Omental fat pad (tissue), 4 donors: Measurements from ENCODE around the gene RBMS3. TPM values are rescaled to one million over a fixed set of nuclear protein-coding genes. Genes with fewer than 3 reads are reported as not detected.

Source experiments
- ATAC-seq: fragments of 150-250 bp; one replicate; pipeline ENCODE4 v1.9.1; 2016; ENCODE audit warnings: mild to moderate bottlenecking, moderate library complexity; ENCODE audit not compliant: low FRiP score
- DNase-seq: peaks from one replicate; pipeline ENCODE4 v3.0.0-alpha.2; 2019; ENCODE audit warnings: low spot score
- total RNA-seq, 4 donors: library from RNA; depleted of rRNA; stranded (reverse); fragments of >200 nt; gene quantifications; one replicate each; pipeline ENCODE4 v1.1.0, GENCODE V29; 2016
- TF ChIP-seq, protein P1 (sequence below), 3 donors: fragments of 450-650 bp; IDR thresholded peaks; one replicate each; pipeline ENCODE4 v1.5.1; 2016 to 2017; ENCODE audit warnings: antibody characterized with exemption in 3 of 3, mild to moderate bottlenecking in 3 of 3, moderate library complexity in 2 of 3

Gene RBMS3
- total RNA-seq, 4 donors from 2014 or later = 61.5 to 185 (median 120) TPM

GRCh38 chr3:29412110-29412509 lies 131.2 kb downstream of the RBMS3 start:
- ATAC-seq (no peak), DNase-seq (no peak)
- TF ChIP-seq, protein P1, sequence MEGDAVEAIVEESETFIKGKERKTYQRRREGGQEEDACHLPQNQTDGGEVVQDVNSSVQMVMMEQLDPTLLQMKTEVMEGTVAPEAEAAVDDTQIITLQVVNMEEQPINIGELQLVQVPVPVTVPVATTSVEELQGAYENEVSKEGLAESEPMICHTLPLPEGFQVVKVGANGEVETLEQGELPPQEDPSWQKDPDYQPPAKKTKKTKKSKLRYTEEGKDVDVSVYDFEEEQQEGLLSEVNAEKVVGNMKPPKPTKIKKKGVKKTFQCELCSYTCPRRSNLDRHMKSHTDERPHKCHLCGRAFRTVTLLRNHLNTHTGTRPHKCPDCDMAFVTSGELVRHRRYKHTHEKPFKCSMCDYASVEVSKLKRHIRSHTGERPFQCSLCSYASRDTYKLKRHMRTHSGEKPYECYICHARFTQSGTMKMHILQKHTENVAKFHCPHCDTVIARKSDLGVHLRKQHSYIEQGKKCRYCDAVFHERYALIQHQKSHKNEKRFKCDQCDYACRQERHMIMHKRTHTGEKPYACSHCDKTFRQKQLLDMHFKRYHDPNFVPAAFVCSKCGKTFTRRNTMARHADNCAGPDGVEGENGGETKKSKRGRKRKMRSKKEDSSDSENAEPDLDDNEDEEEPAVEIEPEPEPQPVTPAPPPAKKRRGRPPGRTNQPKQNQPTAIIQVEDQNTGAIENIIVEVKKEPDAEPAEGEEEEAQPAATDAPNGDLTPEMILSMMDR (IDR thresholded peaks at IDR 0.05) = no peak

GRCh38 chr3:29414468-29415224 lies 133.8 kb downstream of the RBMS3 start:
- DNase-seq (no peak), ATAC-seq (no peak)
- TF ChIP-seq, protein P1 (IDR thresholded peaks at IDR 0.05) = no peak

DNA sequence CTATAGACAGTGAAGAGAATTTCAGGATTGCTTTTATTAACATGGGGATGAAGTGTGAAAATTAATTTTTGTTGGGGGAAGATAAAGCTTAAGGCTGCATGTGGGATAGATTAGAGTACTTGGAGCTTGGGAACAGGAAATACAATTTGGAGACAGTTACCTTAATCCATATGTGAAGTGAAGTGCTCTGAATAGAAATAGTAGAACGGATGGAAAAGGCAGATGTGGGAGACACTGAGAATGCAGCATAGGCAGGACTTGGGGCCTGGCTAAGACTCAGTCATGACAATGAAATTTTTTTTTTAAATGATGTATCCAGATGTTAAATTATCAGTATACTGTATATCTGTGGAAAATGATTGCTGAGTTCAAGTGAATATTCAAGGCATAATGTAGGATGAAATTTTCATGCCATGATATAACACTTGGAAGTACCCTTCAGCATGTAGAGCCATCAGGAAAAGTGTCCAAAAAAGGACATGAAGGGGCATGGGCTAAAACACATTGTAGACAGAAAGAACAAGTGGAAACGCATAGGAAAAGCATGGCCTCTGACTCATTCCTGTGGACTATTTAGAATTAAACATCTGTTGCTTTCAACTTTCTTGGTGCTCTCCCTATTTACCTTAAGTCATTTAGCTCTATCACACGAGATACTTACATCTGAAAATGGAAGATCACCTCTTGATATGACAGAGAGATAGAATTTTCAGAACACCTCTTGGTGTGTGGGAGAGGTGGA lies 134.8 kb downstream of the RBMS3 start:
- TF ChIP-seq, protein P1 (IDR thresholded peaks at IDR 0.05) = no peak
- no peak for ATAC-seq
- no peak for DNase-seq

GRCh38 chr3:29416514-29416913 lies 135.6 kb downstream of the RBMS3 start:
- ATAC-seq (no peak), DNase-seq (no peak)
- TF ChIP-seq, protein P1 (IDR thresholded peaks at IDR 0.05) = no peak

- DNase-seq (no peak), ATAC-seq (no peak)
- TF ChIP-seq, protein P1 (IDR thresholded peaks at IDR 0.05) = no peak
These were observed 139.2 kb downstream of the RBMS3 start for GRCh38 chr3:29420106-29420505.

- ATAC-seq = no peak
- no peak for DNase-seq
- TF ChIP-seq, protein P1 (IDR thresholded peaks at IDR 0.05) = no peak
These were observed 145.7 kb downstream of the RBMS3 start for GRCh38 chr3:29426302-29427226.
